Measurements from ENCODE around the gene STAC.

GRCh38 chr3:36575241-36575640 is 194.9 kb downstream of the STAC start:
- TF ChIP-seq, protein P1, sequence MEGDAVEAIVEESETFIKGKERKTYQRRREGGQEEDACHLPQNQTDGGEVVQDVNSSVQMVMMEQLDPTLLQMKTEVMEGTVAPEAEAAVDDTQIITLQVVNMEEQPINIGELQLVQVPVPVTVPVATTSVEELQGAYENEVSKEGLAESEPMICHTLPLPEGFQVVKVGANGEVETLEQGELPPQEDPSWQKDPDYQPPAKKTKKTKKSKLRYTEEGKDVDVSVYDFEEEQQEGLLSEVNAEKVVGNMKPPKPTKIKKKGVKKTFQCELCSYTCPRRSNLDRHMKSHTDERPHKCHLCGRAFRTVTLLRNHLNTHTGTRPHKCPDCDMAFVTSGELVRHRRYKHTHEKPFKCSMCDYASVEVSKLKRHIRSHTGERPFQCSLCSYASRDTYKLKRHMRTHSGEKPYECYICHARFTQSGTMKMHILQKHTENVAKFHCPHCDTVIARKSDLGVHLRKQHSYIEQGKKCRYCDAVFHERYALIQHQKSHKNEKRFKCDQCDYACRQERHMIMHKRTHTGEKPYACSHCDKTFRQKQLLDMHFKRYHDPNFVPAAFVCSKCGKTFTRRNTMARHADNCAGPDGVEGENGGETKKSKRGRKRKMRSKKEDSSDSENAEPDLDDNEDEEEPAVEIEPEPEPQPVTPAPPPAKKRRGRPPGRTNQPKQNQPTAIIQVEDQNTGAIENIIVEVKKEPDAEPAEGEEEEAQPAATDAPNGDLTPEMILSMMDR (conservative IDR thresholded peaks at IDR 0.05; ENCODE audit: low read depth, low read length): no peak
- no peak for TF ChIP-seq EZH2 (IDR thresholded peaks at IDR 0.05; ENCODE audit: low read length, unreplicated experiment)
